HG03139 (cell line): ENCODE measurements around the gene CRYBA2.

ENCODE experiments used
- ATAC-seq: cut with Tn5 transposase; IDR thresholded peaks from one replicate; pipeline ENCODE4 v1.9.1; 2021; ENCODE audit not compliant: unreplicated experiment

The CRYBA2 gene

GRCh38 chr2:219024059-219024458, 30.8 kb upstream of the CRYBA2 start:
- no peak for ATAC-seq

GRCh38 chr2:219023045-219023605, 29.9 kb upstream of the CRYBA2 start:
- no peak for ATAC-seq

- no peak for ATAC-seq
Measured at GRCh38 chr2:219022616-219023015, 29.4 kb upstream of the CRYBA2 start.

- no peak for ATAC-seq
Measured at GRCh38 chr2:219022041-219022440, 28.8 kb upstream of the CRYBA2 start.

- ATAC-seq: no peak
Measured at GRCh38 chr2:219021591-219021990, 28.4 kb upstream of the CRYBA2 start.

- no peak for ATAC-seq
Measured at GRCh38 chr2:219020604-219021365, 27.6 kb upstream of the CRYBA2 start.

GRCh38 chr2:219019436-219019835, 26.2 kb upstream of the CRYBA2 start:
- no peak for ATAC-seq

GRCh38 chr2:219018726-219019125, 25.5 kb upstream of the CRYBA2 start:
- no peak for ATAC-seq

GRCh38 chr2:219018286-219018685, 25.1 kb upstream of the CRYBA2 start:
- no peak for ATAC-seq

- no peak for ATAC-seq
Measured at GRCh38 chr2:219017201-219017931, 24.1 kb upstream of the CRYBA2 start.

- ATAC-seq: no peak
Measured at GRCh38 chr2:219016721-219017120, 23.5 kb upstream of the CRYBA2 start.

- no peak for ATAC-seq
Measured at GRCh38 chr2:219010873-219011272, 17.7 kb upstream of the CRYBA2 start.

GRCh38 chr2:219010162-219010756, 17.0 kb upstream of the CRYBA2 start:
- ATAC-seq: no peak

- no peak for ATAC-seq
Measured at GRCh38 chr2:219009294-219009693, 16.1 kb upstream of the CRYBA2 start.

- no peak for ATAC-seq
Measured at GRCh38 chr2:219003979-219004378, 10.8 kb upstream of the CRYBA2 start.

- ATAC-seq: no peak
Measured at GRCh38 chr2:219003267-219003634, 10.0 kb upstream of the CRYBA2 start.

GRCh38 chr2:219002395-219003266, 9.4 kb upstream of the CRYBA2 start:
- no peak for ATAC-seq

GRCh38 chr2:219001577-219002394, 8.6 kb upstream of the CRYBA2 start:
- no peak for ATAC-seq

- no peak for ATAC-seq
Measured at GRCh38 chr2:219001100-219001576, 7.9 kb upstream of the CRYBA2 start.

- no peak for ATAC-seq
Measured at GRCh38 chr2:219000569-219000960, 7.3 kb upstream of the CRYBA2 start.
